Heart left ventricle (tissue), 16 donors: ENCODE results near the gene TSC22D3. TPM values are rescaled to one million over a fixed set of nuclear protein-coding genes. Genes with fewer than 3 reads are reported as not detected.

ENCODE experiments used
- ATAC-seq, 4 donors: fragments of 200-7000 bp; cut with Tn5 transposase; one replicate each; pipeline ENCODE4 v1.9.1; 2020 to 2022; ENCODE audit warnings: moderate library complexity in 4 of 4, mild to moderate bottlenecking in 3 of 4, moderate number of reproducible peaks in 1 of 4
- DNase-seq, 5 donors: peaks; one replicate each; pipeline ENCODE4 v3.0.0-alpha.2; 2020
- H3K27ac ChIP-seq, 12 donors: fragments of 200-600 bp; sonication (generic) in 4 of 12; one replicate each; pipeline versions ENCODE4 v1.5.0 to v1.8.0; 2016 to 2022; ENCODE audit warnings: mild to moderate bottlenecking in 2 of 12
- H3K27me3 ChIP-seq, 9 donors: fragments of 200-600 bp; sonication (generic) in 2 of 9; one replicate each; pipeline versions ENCODE4 v1.5.1 to v1.8.0; 2016 to 2022; ENCODE audit warnings: mild to moderate bottlenecking in 3 of 9
- H3K36me3 ChIP-seq, 9 donors: fragments of 200-600 bp; sonication (generic) in 2 of 9; one replicate each; pipeline versions ENCODE4 v1.5.0 to v1.8.0; 2018 to 2022; ENCODE audit warnings: mild to moderate bottlenecking in 2 of 9
- H3K4me1 ChIP-seq, 12 donors: fragments of 200-600 bp; sonication (generic) in 4 of 12; one replicate each; pipeline versions ENCODE4 v1.5.0 to v1.8.0; 2016 to 2022; ENCODE audit warnings: mild to moderate bottlenecking in 3 of 12
- H3K4me3 ChIP-seq, 12 donors: fragments of 200-600 bp; sonication (generic) in 4 of 12; one replicate each; pipeline versions ENCODE4 v1.5.0 to v1.8.0; 2017 to 2022; ENCODE audit warnings: mild to moderate bottlenecking in 9 of 12, moderate library complexity in 4 of 12
- H3K9me3 ChIP-seq, 12 donors: fragments of 200-600 bp; sonication (generic) in 4 of 12; one replicate each; pipeline versions ENCODE4 v1.5.0 to v1.8.0; 2016 to 2022; ENCODE audit warnings: mild to moderate bottlenecking in 1 of 12
- POLR2A ChIP-seq, 2 donors: fragments of 450-650 bp; IDR thresholded peaks; one replicate each; pipeline ENCODE4 v1.6.1; 2017; ENCODE audit warnings: antibody characterized with exemption in 2 of 2, mild to moderate bottlenecking in 2 of 2, moderate library complexity in 2 of 2
- WGBS, 4 donors: extraction: QIAGEN DNeasy Blood & Tissue Kit in 2 of 4; methylation state at CpG; one replicate each; pipeline versions ENCODE4 v1.1.5 to v1.1.7; 2013 to 2018; 5-methylcytosine and 5-hydroxymethylcytosine counted together
- intact Hi-C, 10 donors: fragments of 100-400 bp; cut with DNase I; formaldehyde crosslinking; loops; one replicate each; pipeline versions ENCODE4 v1.11.1 to v1.14.2; 2022
- polyA plus RNA-seq, 2 donors: library from polyadenylated mRNA; stranded (reverse); fragments of 200-250 nt; gene quantifications; one replicate each; pipeline ENCODE4 v1.2.3, GENCODE V29; 2013
- total RNA-seq, 9 donors: library from RNA; depleted of rRNA in 2 of 9; stranded (reverse); fragments of >200 nt in 2 of 9; fragmentation: NEBNext Ultra II Directional in 3 of 9; extraction: Animal tissue kit (Norgen Biotek cat#: 25700) in 3 of 9; gene quantifications; one replicate each; pipeline versions ENCODE4 v1.1.0 to v1.2.4, GENCODE V29; 2016 to 2023
- TF ChIP-seq, protein P1 (sequence below), 12 donors: fragments of 200-600 bp; sonication (generic) in 4 of 12; IDR thresholded peaks; one replicate each; pipeline versions ENCODE4 v1.5.0 to v1.8.0; 2018 to 2022; ENCODE audit warnings: antibody characterized with exemption in 12 of 12, mild to moderate bottlenecking in 5 of 12
- donor health status: ischemic (EF 13 %, LVEDD 7.1; RV severe dilation, severe dysfunction).
- donor health status: healthy with polysubstance abuse.
- donor health status: DM: no; HTN: yes; CAD: no.
- donor health status: DM: no; HTN: no; CAD: no.
- donor health status: ischemic (EF 25% LVEDD 6.9; RV normal size, moderate dysfunction).
- donor health status: ischemic (EF 25% LVEDD 5.7; RV mildly dilated, moderate dysfunction).
- donor health status: healthy.
- donor health status: DM: yes; HTN: yes; CAD: no.
- donor health status: ischemic (EF 35%, LVEDD 5.7; RV mildly dilated, moderate dysfunction).
- donor health status: nonischemic (EF 11% LVEDD 7.7; RV severe dilation, severe dysfunction).
- donor health status: DM: yes; HTN: yes; CAD: no.
- donor health status: PGD.
- donor health status: ischemic (EF 29% LVEDD 5.4; RV normal size, mild dysfunction).
- donor health status: nonischemic (EF 23%, LVEDD 6.1; RV moderate dilation, normal function).

Gene TSC22D3
- total and polyA plus RNA-seq, 11 donors, result 28.0 to 145 (median 33.9) TPM

DNA sequence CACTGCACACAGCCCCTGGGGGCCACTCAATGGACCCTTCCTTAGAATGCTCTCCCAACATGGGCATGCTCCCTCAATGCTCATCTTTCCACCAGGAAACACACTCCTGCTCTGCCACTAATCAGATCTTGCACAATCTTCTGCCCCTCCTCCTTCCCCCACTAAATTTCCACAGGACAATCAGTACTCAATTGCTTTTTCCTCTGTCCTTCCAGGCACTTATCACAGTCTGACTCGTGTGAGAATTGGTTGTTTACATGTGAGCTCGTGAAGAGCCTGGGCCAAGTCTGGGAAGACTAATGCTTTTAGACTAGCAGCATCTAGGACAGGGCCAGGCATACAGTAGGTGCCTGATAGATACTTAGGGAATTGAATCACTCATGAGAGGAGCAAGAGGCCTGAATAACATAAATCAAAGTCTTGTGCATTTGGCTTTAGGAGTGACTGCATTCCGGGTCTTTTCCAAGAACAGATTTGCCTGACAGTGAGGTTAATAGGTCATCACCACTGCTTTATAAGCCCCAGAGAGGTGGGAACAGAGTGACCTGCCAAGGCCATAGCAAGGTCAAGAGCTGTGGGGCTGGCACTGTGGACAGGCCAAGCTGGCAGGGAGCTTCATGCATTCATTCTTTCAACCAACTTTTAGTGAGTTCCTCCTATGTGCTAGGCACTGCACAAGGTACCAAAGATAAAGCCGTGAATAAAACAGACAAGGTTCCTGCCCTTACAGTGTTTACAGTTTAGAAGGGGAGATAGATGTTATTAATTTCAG, 92.3 kb downstream of the TSC22D3 start:
- intact Hi-C loops, result no loop called here
- H3K4me1 ChIP-seq, result peaks cover 0 to 60% (median 20%) of the 10 kb centered on the region in 12 donors
- DNase-seq, result no peak

DNA sequence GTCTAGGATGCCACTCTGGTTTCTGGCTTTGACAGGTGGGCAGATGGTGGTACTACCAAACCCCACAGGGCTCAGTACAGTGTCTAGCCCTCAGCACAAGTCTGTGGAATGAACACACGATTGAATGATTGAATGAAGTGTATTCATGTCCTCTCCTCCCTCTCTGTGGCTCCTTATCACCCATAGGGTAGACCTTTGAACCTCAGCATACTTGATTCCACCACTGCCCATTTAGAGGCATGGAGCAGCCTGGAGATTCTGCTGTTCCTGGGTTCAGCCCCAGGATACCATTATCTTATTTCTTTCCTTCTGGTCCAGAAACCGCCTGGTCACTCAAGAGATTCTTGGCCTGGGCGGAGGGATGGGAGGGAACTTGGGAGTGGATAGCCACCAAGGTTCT, 93.3 kb downstream of the TSC22D3 start:
- Histone ChIP-seq H3K27ac (peak overlapping the region in 2 of 12 donors; percentile 55), H3K4me1 (peaks cover 0 to 68% (median 22%) of the 10 kb centered on the region in 12 donors)
- intact Hi-C loops, result no loop called here

More for the DNA sequence above, 92.3 kb downstream of the TSC22D3 start:
- ATAC-seq, result peak; percentile 40 to 46 (median 42)
- Histone ChIP-seq H3K36me3 (no peaks in the 10 kb centered on the region), H3K27ac (peak overlapping the region in 11 of 12 donors; percentile 33 to 65 (median 60)), H3K4me3 (no peak overlapping the region), H3K27me3 (peaks cover 0 to 5% (median 0%) of the 10 kb centered on the region in 9 donors), H3K9me3 (no peaks in the 10 kb centered on the region)
- no peak for TF ChIP-seq POLR2A (IDR thresholded peaks at IDR 0.05)
- TF ChIP-seq, protein P1, sequence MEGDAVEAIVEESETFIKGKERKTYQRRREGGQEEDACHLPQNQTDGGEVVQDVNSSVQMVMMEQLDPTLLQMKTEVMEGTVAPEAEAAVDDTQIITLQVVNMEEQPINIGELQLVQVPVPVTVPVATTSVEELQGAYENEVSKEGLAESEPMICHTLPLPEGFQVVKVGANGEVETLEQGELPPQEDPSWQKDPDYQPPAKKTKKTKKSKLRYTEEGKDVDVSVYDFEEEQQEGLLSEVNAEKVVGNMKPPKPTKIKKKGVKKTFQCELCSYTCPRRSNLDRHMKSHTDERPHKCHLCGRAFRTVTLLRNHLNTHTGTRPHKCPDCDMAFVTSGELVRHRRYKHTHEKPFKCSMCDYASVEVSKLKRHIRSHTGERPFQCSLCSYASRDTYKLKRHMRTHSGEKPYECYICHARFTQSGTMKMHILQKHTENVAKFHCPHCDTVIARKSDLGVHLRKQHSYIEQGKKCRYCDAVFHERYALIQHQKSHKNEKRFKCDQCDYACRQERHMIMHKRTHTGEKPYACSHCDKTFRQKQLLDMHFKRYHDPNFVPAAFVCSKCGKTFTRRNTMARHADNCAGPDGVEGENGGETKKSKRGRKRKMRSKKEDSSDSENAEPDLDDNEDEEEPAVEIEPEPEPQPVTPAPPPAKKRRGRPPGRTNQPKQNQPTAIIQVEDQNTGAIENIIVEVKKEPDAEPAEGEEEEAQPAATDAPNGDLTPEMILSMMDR (IDR thresholded peaks at IDR 0.05), result no peak
- WGBS, 4 donors, result 30 to 47% (median 42%) methylated on average over 4 of the region's 4 CpGs

DNA sequence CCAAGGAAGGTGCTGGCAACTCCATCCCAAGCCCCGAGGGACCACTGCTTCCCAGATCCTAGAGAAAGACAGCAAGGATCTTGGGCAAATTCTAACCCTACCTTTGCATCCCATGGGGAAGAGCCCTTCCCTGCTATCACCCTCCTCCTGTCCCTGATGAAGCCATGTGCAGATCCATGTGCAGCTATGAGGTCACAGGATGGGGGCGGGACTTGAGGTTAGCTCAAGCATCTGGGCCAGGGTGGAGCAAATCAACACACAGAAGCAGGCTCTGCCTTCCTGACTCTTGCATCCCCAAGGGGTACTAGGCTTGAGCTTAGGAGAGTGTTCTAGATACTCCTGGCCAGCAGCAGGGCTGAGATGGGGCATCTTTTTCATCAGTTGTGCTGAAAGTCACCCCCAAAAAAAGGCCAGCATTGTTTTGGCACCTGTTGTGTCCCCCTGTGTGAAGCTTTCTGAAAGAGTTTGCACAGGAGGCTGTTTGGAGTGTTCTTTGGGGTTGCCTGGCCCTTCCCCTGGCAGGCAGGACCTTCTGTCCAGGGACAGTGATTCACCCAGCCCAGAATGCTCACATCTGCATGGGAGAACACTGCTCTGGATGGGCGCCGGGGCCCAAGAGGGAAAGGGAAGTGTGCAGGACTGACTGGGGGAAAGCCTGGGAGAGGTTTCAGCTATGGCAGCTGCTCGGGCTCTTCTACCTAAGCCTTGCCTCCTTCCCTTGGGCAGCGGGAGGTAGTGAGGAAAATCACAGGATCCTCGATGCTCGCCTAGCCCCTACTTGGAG, 96.4 kb downstream of the TSC22D3 start:
- TF ChIP-seq, protein P1 (IDR thresholded peaks at IDR 0.05), result no peak
- TF ChIP-seq POLR2A (IDR thresholded peaks at IDR 0.05), result no peak
- intact Hi-C loops, result loop anchor here in 2 of 10 donors (5.0 kb wide), 2 partner anchors 33 to 38 kb away; no protein-coding TSS in a partner anchor
- DNase-seq (peak; percentile 76 to 88 (median 78)), ATAC-seq (peak; percentile 21 to 65 (median 52))
- Histone ChIP-seq H3K9me3 (no peaks in the 10 kb centered on the region), H3K27me3 (peaks cover 0 to 11% (median 0%) of the 10 kb centered on the region in 9 donors), H3K27ac (peak overlapping the region; percentile 9 to 99 (median 88)), H3K36me3 (no peaks in the 10 kb centered on the region), H3K4me3 (no peak overlapping the region), H3K4me1 (peaks cover 0 to 69% (median 22%) of the 10 kb centered on the region in 12 donors)
- WGBS, 4 donors, result 52 to 76% (median 67%) methylated on average over 7 of the region's 8 CpGs

More for the DNA sequence above, 93.3 kb downstream of the TSC22D3 start:
- H3K27me3 ChIP-seq, result peaks cover 0 to 5% (median 0%) of the 10 kb centered on the region in 9 donors
- H3K36me3 ChIP-seq, result no peaks in the 10 kb centered on the region
- ATAC-seq, result no peak
- DNase-seq, result no peak
- 66 to 96% (median 87%) methylated on average over 3 of the region's 3 CpGs for WGBS, 4 donors
- no peak for TF ChIP-seq POLR2A (IDR thresholded peaks at IDR 0.05)
- TF ChIP-seq, protein P1 (IDR thresholded peaks at IDR 0.05), result no peak
- no peak overlapping the region for H3K4me3 ChIP-seq
- H3K9me3 ChIP-seq, result no peaks in the 10 kb centered on the region

DNA sequence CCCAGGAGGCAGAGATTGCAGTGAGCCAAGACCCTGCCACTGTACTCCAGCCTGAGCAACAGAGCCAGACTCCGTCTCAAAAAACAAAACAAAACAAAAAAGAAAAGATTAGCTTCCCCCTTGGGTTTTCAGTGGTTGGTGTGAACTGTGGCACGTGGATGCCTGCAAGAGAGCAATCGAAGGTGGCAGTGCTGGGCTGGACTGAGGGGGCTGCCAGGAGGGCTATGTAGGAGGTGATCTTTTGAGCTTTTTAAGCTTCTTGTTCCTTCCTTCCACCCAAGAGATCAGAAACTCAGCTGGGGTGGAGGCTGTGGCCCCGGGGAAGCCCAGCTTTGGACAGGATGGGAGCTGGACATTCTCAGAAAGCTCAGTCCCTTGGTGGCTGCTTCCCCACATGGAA, 97.7 kb downstream of the TSC22D3 start:
- peaks cover 0 to 68% (median 22%) of the 10 kb centered on the region in 12 donors for H3K4me1 ChIP-seq
- DNase-seq (no peak), ATAC-seq (no peak)
- no peaks in the 10 kb centered on the region for H3K9me3 ChIP-seq
- intact Hi-C loops, result loop anchor here in 3 of 10 donors (2.0 to 5.0 kb wide), 3 partner anchors 34 to 39 kb away; no protein-coding TSS in a partner anchor
- peaks cover 0 to 8% (median 0%) of the 10 kb centered on the region in 9 donors for H3K27me3 ChIP-seq
- no peak for TF ChIP-seq POLR2A (IDR thresholded peaks at IDR 0.05)
- TF ChIP-seq, protein P1 (IDR thresholded peaks at IDR 0.05), result no peak
- H3K27ac ChIP-seq, result peak overlapping the region; percentile 72 to 99 (median 88)
- no peaks in the 10 kb centered on the region for H3K36me3 ChIP-seq
- no peak overlapping the region for H3K4me3 ChIP-seq
- 41 to 67% (median 61%) methylated on average over 4 of the region's 4 CpGs for WGBS, 4 donors
